GM13976 (cell line): Measurements from ENCODE around the gene CRISPLD2.

Experiments
- DNase-seq: peaks from one replicate; pipeline ENCODE4 v3.0.0; 2012; ENCODE audit warnings: low spot score
- CTCF ChIP-seq: IDR thresholded peaks from 2 replicates; pipeline ENCODE4 v1.5.1; 2012; ENCODE audit warnings: borderline replicate concordance, mild to moderate bottlenecking; ENCODE audit not compliant: insufficient read depth; ENCODE audit errors: extremely low read depth, missing control alignments, control extremely low read depth
- in situ Hi-C: fragments of 300-500 bp; cut with MboI; formaldehyde crosslinking; loops from one replicate; pipeline ENCODE4 v1.12.0; 2022; ENCODE audit warnings: low sequenced_read_pairs, mixed read lengths, inconsistent platforms; ENCODE audit not compliant: unreplicated experiment

Gene CRISPLD2

GRCh38 chr16:84847564-84848355, 28.0 kb downstream of the CRISPLD2 start:
- in situ Hi-C loops, result no loop called here
- TF ChIP-seq CTCF, result no peak
- DNase-seq, result no peak

- DNase-seq, result no peak
- in situ Hi-C loops, result no loop called here
- no peak for TF ChIP-seq CTCF
Observed at GRCh38 chr16:84848986-84849634, 29.3 kb downstream of the CRISPLD2 start.

GRCh38 chr16:84849751-84850150, 30.0 kb downstream of the CRISPLD2 start:
- in situ Hi-C loops, result no loop called here
- TF ChIP-seq CTCF, result no peak
- no peak for DNase-seq

GRCh38 chr16:84850714-84851113, 30.9 kb downstream of the CRISPLD2 start:
- in situ Hi-C loops, result no loop called here
- no peak for DNase-seq
- TF ChIP-seq CTCF, result no peak

GRCh38 chr16:84851192-84852127, 31.7 kb downstream of the CRISPLD2 start:
- TF ChIP-seq CTCF, result no peak
- in situ Hi-C loops, result no loop called here
- no peak for DNase-seq

- in situ Hi-C loops, result no loop called here
- DNase-seq, result no peak
- no peak for TF ChIP-seq CTCF
Observed at GRCh38 chr16:84853534-84853933, 33.7 kb downstream of the CRISPLD2 start.
